H1 (cell line): ENCODE measurements around the gene RPL12. TPM values are rescaled to one million over a fixed set of nuclear protein-coding genes. Genes with fewer than 3 reads are reported as not detected.
A peak's percentile ranks its signal among the peaks of the same experiment; 100 is the strongest.

Source experiments
- CTCF ChIA-PET: fragments of 300-600 bp; sonication (Branson Sonifier 250); formaldehyde crosslinking; loops from one replicate; lab custom pipeline; 2021; ENCODE audit not compliant: partially characterized antibody; lab: Charles Lee
- POLR2A ChIA-PET: fragments of 300-600 bp; sonication (Branson Sonifier 250); formaldehyde crosslinking; loops from one replicate; lab custom pipeline; 2021; ENCODE audit warnings: inconsistent platforms; ENCODE audit not compliant: partially characterized antibody; lab: Charles Lee
- DNase-seq, 2 experiments: peaks; one replicate each; pipeline versions ENCODE4 v3.0.0 to v3.0.0-alpha.2; 2010 to 2022; ENCODE audit warnings: low spot score in 2 of 2, low read depth in 1 of 2, mixed read lengths in 1 of 2
- FAIRE-seq: peaks from 2 replicates; lab custom pipeline; 2011; peaks lifted over from hg19 to GRCh38; lab: Jason Lieb, UNC
- H2AFZ ChIP-seq: 2 replicates; pipeline ENCODE4 v1.8.1; 2012; ENCODE audit warnings: low read length, inconsistent platforms
- H2AK5ac ChIP-seq: 2 replicates; pipeline ENCODE4 v1.6.1; 2013; ENCODE audit warnings: low read depth, low read length
- H2BK120ac ChIP-seq: replicated peaks from 2 replicates; pipeline ENCODE3; 2013; ENCODE audit warnings: low read depth, low read length, inconsistent platforms
- H2BK12ac ChIP-seq: 2 replicates; pipeline ENCODE4 v1.6.1; 2013; ENCODE audit warnings: low read depth, low read length
- H2BK15ac ChIP-seq: 2 replicates; pipeline ENCODE4 v1.6.1; 2013; ENCODE audit warnings: low read length
- H2BK20ac ChIP-seq: 2 replicates; pipeline ENCODE4 v1.6.1; 2013; ENCODE audit warnings: low read length
- H2BK5ac ChIP-seq: 2 replicates; pipeline ENCODE4 v1.6.1; 2013; ENCODE audit warnings: low read depth, low read length
- H3K14ac ChIP-seq: 2 replicates; pipeline ENCODE4 v1.6.1; 2013; ENCODE audit warnings: inconsistent platforms; ENCODE audit not compliant: insufficient read length
- H3K18ac ChIP-seq: 2 replicates; pipeline ENCODE4 v1.6.1; 2013; ENCODE audit warnings: low read length; ENCODE audit errors: extremely low read depth
- H3K23ac ChIP-seq: 2 replicates; pipeline ENCODE4 v1.6.1; 2013; ENCODE audit warnings: inconsistent platforms; ENCODE audit not compliant: insufficient read length
- H3K23me2 ChIP-seq: 2 replicates; pipeline ENCODE4 v1.6.1; 2013; ENCODE audit warnings: low read depth, low read length
- H3K27ac ChIP-seq: 2 replicates; pipeline ENCODE4 v1.6.1; 2011; ENCODE audit warnings: low read depth, low read length, inconsistent platforms
- H3K27me3 ChIP-seq, 4 experiments: replicated peaks in 1 of 4; 1 replicate in 1 of 4; 2 replicates in 3 of 4; pipeline versions ENCODE4 v1.6.1 to v1.8.1; 2011 to 2013; ENCODE audit warnings: low read length in 3 of 4, mild to moderate bottlenecking in 3 of 4, inconsistent platforms in 2 of 4, mixed read lengths in 2 of 4, moderate library complexity in 1 of 4; ENCODE audit not compliant: control insufficient read depth in 3 of 4, insufficient read depth in 3 of 4; ENCODE audit errors: extremely low read depth in 1 of 4
- H3K36me3 ChIP-seq, 4 experiments: 2 replicates each; pipeline versions ENCODE4 v1.6.1 to v1.8.1; 2011 to 2013; ENCODE audit warnings: mild to moderate bottlenecking in 4 of 4, low read length in 3 of 4, moderate library complexity in 2 of 4, control low read depth in 1 of 4, inconsistent platforms in 1 of 4; ENCODE audit not compliant: insufficient read depth in 4 of 4, control insufficient read depth in 2 of 4
- H3K4ac ChIP-seq: replicated peaks from 2 replicates; pipeline ENCODE3; 2013; ENCODE audit warnings: low read length, low read depth, mixed read lengths, inconsistent platforms; ENCODE audit not compliant: insufficient read length
- H3K4me1 ChIP-seq, 4 experiments: replicated peaks in 1 of 4; 1 replicate in 1 of 4; 2 replicates in 3 of 4; pipeline versions ENCODE4 v1.6.1 to v1.8.1; 2011 to 2013; ENCODE audit warnings: low read length in 3 of 4, inconsistent platforms in 2 of 4, mixed read lengths in 1 of 4; ENCODE audit not compliant: insufficient read depth in 4 of 4, control insufficient read depth in 3 of 4
- H3K4me2 ChIP-seq, 2 experiments: 2 replicates each; pipeline versions ENCODE4 v1.6.1 to v1.8.1; 2011 to 2013; ENCODE audit warnings: low read depth in 2 of 2, low read length in 2 of 2, control low read depth in 1 of 2, inconsistent platforms in 1 of 2, mild to moderate bottlenecking in 1 of 2; ENCODE audit not compliant: insufficient read depth in 1 of 2
- H3K4me3 ChIP-seq, 4 experiments: fragments of 200-600, 300-600 bp in 1 of 4; sonication (generic), shearing (Covaris generic), sonication (Bioruptor Twin) in 1 of 4; 2 replicates each; pipeline versions ENCODE4 v1.5.1 to v1.8.1; 2011 to 2016; ENCODE audit warnings: low read length in 4 of 4, low read depth in 3 of 4, control low read depth in 2 of 4, inconsistent platforms in 2 of 4, mild to moderate bottlenecking in 2 of 4, mixed read lengths in 1 of 4, moderate library complexity in 1 of 4; ENCODE audit not compliant: insufficient read depth in 2 of 4; ENCODE audit errors: extremely low read depth in 1 of 4
- H3K56ac ChIP-seq: replicated peaks from 2 replicates; pipeline ENCODE3; 2013; ENCODE audit warnings: low read depth, mild to moderate bottlenecking, mixed read lengths, low read length, inconsistent platforms; ENCODE audit not compliant: insufficient read length
- H3K79me1 ChIP-seq: 2 replicates; pipeline ENCODE4 v1.6.1; 2013; ENCODE audit warnings: low read depth, low read length, control low read depth
- H3K79me2 ChIP-seq, 2 experiments: 2 replicates each; pipeline versions ENCODE4 v1.6.1 to v1.8.1; 2012 to 2013; ENCODE audit warnings: low read length in 2 of 2, mild to moderate bottlenecking in 2 of 2, inconsistent platforms in 1 of 2; ENCODE audit not compliant: insufficient read depth in 2 of 2, control insufficient read depth in 1 of 2
- H3K9ac ChIP-seq, 4 experiments: replicated peaks in 1 of 4; 1 replicate in 1 of 4; 2 replicates in 3 of 4; pipeline versions ENCODE4 v1.6.1 to v1.8.1; 2011 to 2013; ENCODE audit warnings: low read depth in 3 of 4, low read length in 3 of 4, control low read depth in 2 of 4, mild to moderate bottlenecking in 2 of 4, moderate library complexity in 2 of 4, inconsistent platforms in 1 of 4; ENCODE audit errors: extremely low read depth in 1 of 4
- H3K9me3 ChIP-seq, 2 experiments: 2 replicates each; pipeline versions ENCODE4 v1.6.1 to v1.8.1; 2012 to 2013; ENCODE audit warnings: mild to moderate bottlenecking in 2 of 2, moderate library complexity in 2 of 2, control low read depth in 1 of 2, inconsistent platforms in 1 of 2, low read depth in 1 of 2, low read length in 1 of 2, mixed read lengths in 1 of 2; ENCODE audit not compliant: insufficient read depth in 2 of 2
- H4K20me1 ChIP-seq, 2 experiments: replicated peaks in 1 of 2; 2 replicates each; pipeline versions ENCODE3 to v1.8.1; 2011 to 2013; ENCODE audit warnings: inconsistent platforms in 2 of 2, low read length in 2 of 2, mild to moderate bottlenecking in 1 of 2; ENCODE audit not compliant: insufficient read depth in 2 of 2, control insufficient read depth in 1 of 2
- H4K5ac ChIP-seq: 2 replicates; pipeline ENCODE4 v1.6.1; 2013; ENCODE audit warnings: low read length, low read depth, mixed read lengths, inconsistent platforms; ENCODE audit not compliant: insufficient read length
- H4K8ac ChIP-seq: 2 replicates; pipeline ENCODE4 v1.8.0; 2013; ENCODE audit warnings: mild to moderate bottlenecking, moderate library complexity, low read length, inconsistent platforms; ENCODE audit not compliant: insufficient read depth; ENCODE audit errors: extremely low read depth
- H4K91ac ChIP-seq: replicated peaks from 2 replicates; pipeline ENCODE3; 2013; ENCODE audit warnings: low read length, mixed read lengths, inconsistent platforms; ENCODE audit not compliant: insufficient read length
- CEBPB ChIP-seq: IDR thresholded peaks from 2 replicates; pipeline ENCODE4 v1.6.1; 2012; ENCODE audit warnings: low read depth, low read length
- FOSL1 ChIP-seq: IDR thresholded peaks from 2 replicates; pipeline ENCODE4 v1.6.1; 2011; ENCODE audit warnings: mild to moderate bottlenecking, low read depth, low read length, moderate library complexity; ENCODE audit not compliant: insufficient read depth
- HDAC2 ChIP-seq, 2 experiments: fragments of 300-600 bp in 1 of 2; sonication (generic) in 1 of 2; IDR thresholded peaks; 2 replicates each; pipeline ENCODE4 v1.6.1; 2011 to 2012; ENCODE audit warnings: low read depth in 2 of 2, low read length in 2 of 2, mild to moderate bottlenecking in 2 of 2, moderate library complexity in 2 of 2, borderline replicate concordance in 1 of 2, inconsistent platforms in 1 of 2
- PHF8 ChIP-seq: fragments of 200-600 bp; sonication (generic); conservative IDR thresholded peaks from 2 replicates; pipeline ENCODE4 v1.7.1; 2012; ENCODE audit warnings: low read depth, mild to moderate bottlenecking, inconsistent platforms, low read length, moderate library complexity
- POLR2A ChIP-seq, 2 experiments: IDR thresholded peaks; 1 replicate in 1 of 2; 2 replicates in 1 of 2; pipeline ENCODE4 v1.6.1; 2011; ENCODE audit warnings: low read depth in 2 of 2, low read length in 2 of 2, mild to moderate bottlenecking in 2 of 2; ENCODE audit errors: control extremely low read depth in 1 of 2
- SAP30 ChIP-seq: fragments of 300-600 bp; sonication (generic); IDR thresholded peaks from 2 replicates; pipeline ENCODE4 v1.7.1; 2012; ENCODE audit warnings: low read length, moderate library complexity, mild to moderate bottlenecking, inconsistent platforms; ENCODE audit not compliant: insufficient read depth, insufficient replicate concordance
- SIX5 ChIP-seq: IDR thresholded peaks from 2 replicates; pipeline ENCODE4 v1.6.1; 2011; ENCODE audit warnings: mild to moderate bottlenecking, low read depth, low read length
- SP2 ChIP-seq: IDR thresholded peaks from 2 replicates; pipeline ENCODE4 v1.6.1; 2012; ENCODE audit warnings: mild to moderate bottlenecking, low read length, inconsistent platforms
- TAF1 ChIP-seq: IDR thresholded peaks from 2 replicates; pipeline ENCODE4 v1.6.1; 2011; ENCODE audit warnings: mild to moderate bottlenecking, low read depth, low read length
- TCF12 ChIP-seq: IDR thresholded peaks from 2 replicates; pipeline ENCODE4 v1.6.1; 2011; ENCODE audit warnings: low read depth, mild to moderate bottlenecking, low read length
- WGBS, 2 experiments: shearing (Covaris generic) in 1 of 2; methylation state at CpG; one replicate each; pipeline versions ENCODE4 v1.1.6 to v1.1.7; 2013 to 2015; ENCODE audit warnings: low lambda C conversion rate in 2 of 2, mixed read lengths in 2 of 2, inconsistent platforms in 1 of 2, low coverage in 1 of 2, missing lambda C conversion rate in 1 of 2; ENCODE audit not compliant: insufficient replicate concordance in 2 of 2, insufficient coverage in 1 of 2, insufficient read length in 1 of 2; ENCODE audit errors: extremely low coverage in 1 of 2, missing lambda C conversion rate in 1 of 2; 5-methylcytosine and 5-hydroxymethylcytosine counted together
- polyA plus RNA-seq, 7 experiments: library from polyadenylated mRNA; depleted of rRNA in 3 of 7; stranded (reverse) in 5 of 7; unstranded in 2 of 7; fragments of >200 nt in 5 of 7; fragments of 200-250 nt in 2 of 7; gene quantifications; 1 replicate in 5 of 7; 2 replicates in 1 of 7; 4 replicates in 1 of 7; pipeline versions ENCODE4 v1.2.1 to v1.2.3, GENCODE V29; 2011 to 2013; ENCODE audit warnings: missing spikeins in 2 of 7, mixed read lengths in 2 of 7
- total RNA-seq: library from RNA; stranded (reverse); fragmentation: NEBNext Ultra II Directional; extraction: Animal tissue kit (Norgen Biotek cat#: 25700); gene quantifications from 2 replicates; pipeline ENCODE4 v1.2.1, GENCODE V29; 2021
- TF ChIP-seq, protein P1 (sequence below): IDR thresholded peaks from 2 replicates; pipeline ENCODE4 v1.6.1; 2011; ENCODE audit warnings: low read length, improper control_type of control experiment

Gene RPL12
- total and polyA plus RNA-seq, 2 of the 8 experiments (the other 6 are each of a cell fraction or from before 2014, with no cell fraction given), result 1,993 to 4,892 TPM

DNA sequence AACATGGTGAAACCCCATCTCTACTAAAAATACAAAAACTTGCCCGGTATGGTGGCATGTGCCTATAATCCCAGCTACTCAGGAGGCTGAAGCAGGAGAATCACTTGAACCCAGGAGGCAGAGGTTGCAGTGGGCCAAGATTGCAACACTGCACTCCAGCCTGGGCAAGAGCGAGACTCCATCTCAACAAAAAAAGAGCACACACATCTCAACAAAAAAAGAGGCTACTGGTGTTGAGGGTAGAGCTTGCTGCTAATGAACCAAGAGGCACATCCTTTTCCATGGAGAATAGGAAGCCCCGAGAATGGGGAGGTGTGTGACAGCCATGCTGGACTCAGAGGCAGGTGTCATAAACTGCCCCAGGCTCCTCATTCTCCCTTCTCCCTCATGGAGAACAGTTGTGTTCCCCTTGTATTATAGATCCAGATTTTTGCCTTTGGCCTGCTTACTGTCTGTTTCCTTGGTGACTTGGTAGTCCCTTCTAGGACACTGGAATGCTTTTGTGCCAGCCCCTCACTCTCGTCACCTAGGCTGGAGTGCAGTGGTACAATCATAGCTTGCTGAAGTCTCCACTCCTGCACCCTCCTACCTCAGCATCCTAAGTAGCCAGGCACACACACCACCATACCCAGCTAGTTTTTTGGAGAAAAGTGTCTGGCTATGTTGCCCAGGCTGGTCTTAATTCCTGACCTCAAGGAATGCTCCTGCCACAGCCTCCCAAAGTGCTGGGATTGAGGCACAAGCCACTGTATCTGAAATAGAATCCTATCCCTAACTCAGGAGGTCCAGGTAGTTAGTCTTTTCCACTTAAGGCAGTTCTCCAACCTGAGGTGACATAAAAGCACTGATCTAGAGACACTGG lies 5.1 kb downstream of the RPL12 start:
- Histone ChIP-seq H3K18ac (no peak overlapping the region), H4K20me1 (peaks cover 20 to 29% of the 10 kb centered on the region in 2 experiments), H4K5ac (no peak overlapping the region), H2AK5ac (no peak overlapping the region), H3K56ac (no peak overlapping the region), H2AFZ (no peak overlapping the region), H2BK20ac (no peak overlapping the region), H3K36me3 (peaks cover 35 to 76% (median 59%) of the 10 kb centered on the region in 4 experiments), H3K9ac (no peak overlapping the region), H3K14ac (no peak overlapping the region), H3K23me2 (peaks cover 14% of the 10 kb centered on the region), H3K4ac (no peak overlapping the region), H4K8ac (no peak overlapping the region), H3K27me3 (no peaks in the 10 kb centered on the region), H2BK120ac (no peak overlapping the region), H2BK12ac (no peak overlapping the region), H3K4me3 (no peak overlapping the region), H3K4me2 (no peak overlapping the region), H3K4me1 (peaks cover 0 to 4% (median under 1%) of the 10 kb centered on the region in 4 experiments; a peak in 2 of 7 replicates), H3K79me1 (peaks cover 7% of the 10 kb centered on the region; the same call in 1 of the 2 replicates), H2BK15ac (no peak overlapping the region), H4K91ac (no peak overlapping the region), H3K27ac (no peak overlapping the region), H2BK5ac (no peak overlapping the region), H3K23ac (no peak overlapping the region), H3K79me2 (peaks cover 17 to 32% of the 10 kb centered on the region in 2 experiments), H3K9me3 (0 out of 4 replicates have a peak, but pooled peaks cover 0 to 5% of the 10 kb centered on the region in 2 experiments)
- FAIRE-seq, result no peak
- no peak for DNase-seq
- ChIA-PET POLR2A (interaction anchor here (0.6 to 11.3 kb wide), 18 partner anchors 8 to 513 kb away, joined by 3 to 125 read pairs (median 4); partner anchors contain the start of genes LRSAM1, RPL12 and ZNF79), CTCF (interaction anchor here (1.2 kb wide), 1 partner anchor 82 kb away, joined by 3 read pairs; no protein-coding TSS in a partner anchor)
- WGBS, 2 experiments, result 91% methylated on average over 4 of the region's 4 CpGs; no CpG with 5 or more reads in 1 of the 2 experiments
- no peak for TF ChIP-seq HDAC2 (IDR thresholded peaks at IDR 0.05; ENCODE audit: borderline replicate concordance in 1 of 2, low read depth in 2 of 2, low read length in 2 of 2)
- TF ChIP-seq SP2, result no peak
- peak; percentile 18 to 75 for TF ChIP-seq POLR2A (IDR thresholded peaks at IDR 0.05; ENCODE audit: control extremely low read depth in 1 of 2, low read depth in 2 of 2, low read length in 2 of 2)
- TF ChIP-seq FOSL1, result no peak
- TF ChIP-seq CEBPB, result no peak
- TF ChIP-seq SIX5, result no peak
- TF ChIP-seq, protein P1, sequence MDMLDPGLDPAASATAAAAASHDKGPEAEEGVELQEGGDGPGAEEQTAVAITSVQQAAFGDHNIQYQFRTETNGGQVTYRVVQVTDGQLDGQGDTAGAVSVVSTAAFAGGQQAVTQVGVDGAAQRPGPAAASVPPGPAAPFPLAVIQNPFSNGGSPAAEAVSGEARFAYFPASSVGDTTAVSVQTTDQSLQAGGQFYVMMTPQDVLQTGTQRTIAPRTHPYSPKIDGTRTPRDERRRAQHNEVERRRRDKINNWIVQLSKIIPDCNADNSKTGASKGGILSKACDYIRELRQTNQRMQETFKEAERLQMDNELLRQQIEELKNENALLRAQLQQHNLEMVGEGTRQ, result no peak
- TF ChIP-seq SAP30, result no peak
- no peak for TF ChIP-seq PHF8
- no peak for TF ChIP-seq TAF1
- no peak for TF ChIP-seq TCF12
